Endothelial cell (in vitro differentiated cells): ENCODE results near the gene DHX40. TPM values are rescaled to one million over a fixed set of nuclear protein-coding genes. Genes with fewer than 3 reads are reported as not detected.

Source experiments
- DNase-seq: peaks from one replicate; pipeline ENCODE4 v3.0.0; 2021; ENCODE audit warnings: low spot score
- H3K27ac Mint-ChIP-seq: one replicate; pipeline ENCODE4 v1.8.0; 2021; ENCODE audit warnings: mixed read lengths, inconsistent platforms; ENCODE audit not compliant: unreplicated experiment
- H3K27me3 Mint-ChIP-seq: one replicate; pipeline ENCODE4 v1.8.0; 2021; ENCODE audit warnings: mild to moderate bottlenecking, moderate library complexity, mixed read lengths, inconsistent platforms; ENCODE audit not compliant: unreplicated experiment
- H3K36me3 Mint-ChIP-seq: one replicate; pipeline ENCODE4 v1.8.0; 2021; ENCODE audit warnings: mild to moderate bottlenecking, low read depth, mixed read lengths, inconsistent platforms; ENCODE audit not compliant: unreplicated experiment
- H3K4me1 Mint-ChIP-seq: one replicate; pipeline ENCODE4 v1.8.0; 2021; ENCODE audit warnings: mild to moderate bottlenecking, mixed read lengths, inconsistent platforms; ENCODE audit not compliant: unreplicated experiment
- H3K4me3 Mint-ChIP-seq: one replicate; pipeline ENCODE4 v1.8.0; 2021; ENCODE audit warnings: mild to moderate bottlenecking, mixed read lengths, inconsistent platforms; ENCODE audit not compliant: unreplicated experiment
- H3K9me3 Mint-ChIP-seq: one replicate; pipeline ENCODE4 v1.8.0; 2021; ENCODE audit warnings: mixed read lengths, inconsistent platforms; ENCODE audit not compliant: unreplicated experiment
- total RNA-seq: library from RNA; stranded (reverse); fragmentation: NEBNext Ultra II Directional; extraction: Animal tissue kit (Norgen Biotek cat#: 25700); gene quantifications from one replicate; pipeline ENCODE4 v1.2.1, GENCODE V29; 2021; ENCODE audit not compliant: unreplicated experiment
- TF ChIP-seq, protein P1 (sequence below): fragments of 200-600 bp; sonication (generic); IDR thresholded peaks from one replicate; pipeline ENCODE4 v1.5.0; 2021; ENCODE audit warnings: antibody characterized with exemption; ENCODE audit not compliant: unreplicated experiment

Gene DHX40
- total RNA-seq, 1 donor from 2014 or later: 26.3 TPM

GRCh38 chr17:59632398-59632797 is 67.0 kb downstream of the DHX40 start:
- Mint-ChIP-seq H3K9me3 (no peaks in the 10 kb centered on the region), H3K36me3 (no peaks in the 10 kb centered on the region), H3K4me3 (no peak overlapping the region), H3K4me1 (peaks cover 25% of the 10 kb centered on the region), H3K27ac (peak overlapping the region; percentile 76), H3K27me3 (no peaks in the 10 kb centered on the region)
- no peak for DNase-seq
- TF ChIP-seq, protein P1, sequence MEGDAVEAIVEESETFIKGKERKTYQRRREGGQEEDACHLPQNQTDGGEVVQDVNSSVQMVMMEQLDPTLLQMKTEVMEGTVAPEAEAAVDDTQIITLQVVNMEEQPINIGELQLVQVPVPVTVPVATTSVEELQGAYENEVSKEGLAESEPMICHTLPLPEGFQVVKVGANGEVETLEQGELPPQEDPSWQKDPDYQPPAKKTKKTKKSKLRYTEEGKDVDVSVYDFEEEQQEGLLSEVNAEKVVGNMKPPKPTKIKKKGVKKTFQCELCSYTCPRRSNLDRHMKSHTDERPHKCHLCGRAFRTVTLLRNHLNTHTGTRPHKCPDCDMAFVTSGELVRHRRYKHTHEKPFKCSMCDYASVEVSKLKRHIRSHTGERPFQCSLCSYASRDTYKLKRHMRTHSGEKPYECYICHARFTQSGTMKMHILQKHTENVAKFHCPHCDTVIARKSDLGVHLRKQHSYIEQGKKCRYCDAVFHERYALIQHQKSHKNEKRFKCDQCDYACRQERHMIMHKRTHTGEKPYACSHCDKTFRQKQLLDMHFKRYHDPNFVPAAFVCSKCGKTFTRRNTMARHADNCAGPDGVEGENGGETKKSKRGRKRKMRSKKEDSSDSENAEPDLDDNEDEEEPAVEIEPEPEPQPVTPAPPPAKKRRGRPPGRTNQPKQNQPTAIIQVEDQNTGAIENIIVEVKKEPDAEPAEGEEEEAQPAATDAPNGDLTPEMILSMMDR: no peak

GRCh38 chr17:59633658-59634359 is 68.4 kb downstream of the DHX40 start:
- Mint-ChIP-seq H3K4me1 (peaks cover 25% of the 10 kb centered on the region), H3K9me3 (no peaks in the 10 kb centered on the region), H3K36me3 (no peaks in the 10 kb centered on the region), H3K27me3 (no peaks in the 10 kb centered on the region), H3K27ac (peak overlapping the region; percentile 78), H3K4me3 (no peak overlapping the region)
- TF ChIP-seq, protein P1: no peak
- no peak for DNase-seq

DNA sequence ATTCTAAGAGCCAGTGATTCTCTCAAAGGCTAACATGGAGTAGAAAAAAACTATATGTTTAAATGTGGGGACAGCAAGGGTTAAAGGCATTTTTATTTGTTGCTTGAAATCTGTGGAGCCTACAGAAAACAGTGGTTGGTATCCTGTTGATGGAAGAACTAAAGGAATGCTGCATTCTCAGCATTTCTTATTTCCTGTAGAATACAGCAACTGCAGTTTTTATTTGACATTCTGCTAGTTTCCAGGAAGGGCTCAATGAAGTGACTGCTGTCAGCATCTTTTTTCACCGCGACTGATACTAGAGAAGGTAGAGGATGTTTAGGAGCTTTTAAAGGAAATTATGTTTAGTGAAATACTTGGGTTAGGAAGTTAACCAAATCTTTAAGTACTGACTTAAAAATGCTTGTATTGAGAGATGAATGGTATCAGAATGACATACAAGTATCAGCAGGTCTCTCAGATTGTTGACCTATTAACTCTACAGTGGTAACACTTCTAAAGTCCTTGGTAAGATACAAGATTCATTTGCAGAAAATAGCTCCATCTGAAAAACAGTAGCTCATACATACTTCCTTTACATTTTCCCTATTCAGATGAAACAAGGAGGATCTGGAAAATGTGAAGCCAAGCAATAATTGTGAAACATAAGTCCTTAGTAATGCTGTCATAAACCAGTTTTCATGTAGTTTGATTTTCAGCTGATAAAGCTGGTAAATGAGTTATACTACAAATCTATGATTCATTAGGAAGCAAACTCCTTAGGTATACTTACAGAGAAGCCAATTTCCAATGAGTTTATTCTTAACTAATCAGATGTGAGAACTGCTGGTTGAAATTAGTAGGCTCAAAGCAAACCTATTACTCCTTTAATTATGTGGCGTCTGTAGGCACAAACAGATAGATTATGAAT is 69.5 kb downstream of the DHX40 start:
- no peaks in the 10 kb centered on the region for H3K9me3 Mint-ChIP-seq
- H3K4me1 Mint-ChIP-seq: peaks cover 25% of the 10 kb centered on the region
- peak overlapping the region; percentile 38 for H3K4me3 Mint-ChIP-seq
- H3K27me3 Mint-ChIP-seq: no peaks in the 10 kb centered on the region
- peak overlapping the region; percentile 96 for H3K27ac Mint-ChIP-seq
- no peak for DNase-seq
- no peaks in the 10 kb centered on the region for H3K36me3 Mint-ChIP-seq
- TF ChIP-seq, protein P1: no peak

GRCh38 chr17:59637611-59638310 is 72.4 kb downstream of the DHX40 start:
- Mint-ChIP-seq H3K9me3 (no peaks in the 10 kb centered on the region), H3K4me1 (peaks cover 35% of the 10 kb centered on the region), H3K27ac (no peak overlapping the region), H3K36me3 (no peaks in the 10 kb centered on the region), H3K27me3 (no peaks in the 10 kb centered on the region), H3K4me3 (peak overlapping the region; percentile 44)
- no peak for DNase-seq
- TF ChIP-seq, protein P1: no peak
